NCI-H345 (cell line): ENCODE results near the gene PKM.

Source experiments
- DNase-seq: peaks from one replicate; lab custom pipeline; 2025; lab: John Stamatoyannopoulos, UW

The PKM gene

GRCh38 chr15:72200395-72201237 lies 30.4 kb downstream of the PKM start:
- DNase-seq, result no peak

GRCh38 chr15:72199721-72200212 lies 31.2 kb downstream of the PKM start:
- DNase-seq, result peak; percentile 47

- DNase-seq, result no peak
Observed at GRCh38 chr15:72199205-72199515, 31.8 kb downstream of the PKM start.

- peak; percentile 88 for DNase-seq
Observed at GRCh38 chr15:72198356-72199204, 32.4 kb downstream of the PKM start.

GRCh38 chr15:72197460-72198355 lies 33.3 kb downstream of the PKM start, which contains the start of gene GRAMD2A:
TSS of gene GRAMD2A (minus strand) at chr15:72197787.
- no peak for DNase-seq

GRCh38 chr15:72197041-72197459 lies 33.9 kb downstream of the PKM start:
- no peak for DNase-seq

- DNase-seq, result no peak
Observed at GRCh38 chr15:72196409-72197040, 34.5 kb downstream of the PKM start.

- peak; percentile 22 for DNase-seq
Observed at GRCh38 chr15:72195101-72195511, 35.9 kb downstream of the PKM start.

GRCh38 chr15:72193836-72194396 lies 37.1 kb downstream of the PKM start:
- DNase-seq, result no peak

- DNase-seq, result no peak
Observed at GRCh38 chr15:72192416-72192815, 38.6 kb downstream of the PKM start.

GRCh38 chr15:72189250-72189902 lies 41.6 kb downstream of the PKM start:
- DNase-seq, result no peak

- DNase-seq, result no peak
Observed at GRCh38 chr15:72184165-72184811, 46.7 kb downstream of the PKM start.

GRCh38 chr15:72183781-72184164 lies 47.2 kb downstream of the PKM start:
- no peak for DNase-seq

- DNase-seq, result no peak
Observed at GRCh38 chr15:72182673-72183072, 48.3 kb downstream of the PKM start.

- no peak for DNase-seq
Observed at GRCh38 chr15:72182244-72182643, 48.7 kb downstream of the PKM start.

GRCh38 chr15:72180761-72181324 lies 50.1 kb downstream of the PKM start:
- no peak for DNase-seq

GRCh38 chr15:72179950-72180581 lies 50.9 kb downstream of the PKM start:
- no peak for DNase-seq

GRCh38 chr15:72178976-72179585 lies 51.9 kb downstream of the PKM start:
- DNase-seq, result no peak

GRCh38 chr15:72176743-72177142 lies 54.2 kb downstream of the PKM start:
- no peak for DNase-seq
